ENCODE measurements around the gene TET1. TPM values are rescaled to one million over a fixed set of nuclear protein-coding genes. Genes with fewer than 3 reads are reported as not detected.

TET1 gene
- total RNA-seq, 1 experiment from 2014 or later, result 3.0 TPM

DNA sequence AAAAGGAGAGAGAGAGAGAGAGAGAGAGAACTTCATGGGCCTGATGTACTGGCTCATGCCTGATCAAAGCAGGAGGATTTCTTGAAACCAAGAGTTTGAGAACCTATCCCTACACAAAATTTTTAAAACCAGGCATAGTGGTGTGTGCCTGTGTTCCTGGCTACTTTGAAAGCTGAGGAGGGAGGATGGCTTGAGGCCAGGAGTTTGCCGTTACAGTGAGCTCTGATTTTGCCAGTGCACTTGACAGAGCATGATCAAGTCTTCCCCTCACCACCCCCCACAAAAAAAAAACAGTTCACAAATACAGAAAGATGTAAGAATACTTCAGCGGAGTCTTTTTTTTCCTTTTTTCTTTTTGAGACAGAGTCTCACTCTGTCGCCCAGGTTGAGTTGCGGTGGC, 108.8 kb downstream of the TET1 start:
- no peak for ATAC-seq
- Histone ChIP-seq H3K9me3 (ENCODE audit: low read length) (no peaks in the 10 kb centered on the region), H3K9ac (ENCODE audit: low read length) (no peak overlapping the region)

DNA sequence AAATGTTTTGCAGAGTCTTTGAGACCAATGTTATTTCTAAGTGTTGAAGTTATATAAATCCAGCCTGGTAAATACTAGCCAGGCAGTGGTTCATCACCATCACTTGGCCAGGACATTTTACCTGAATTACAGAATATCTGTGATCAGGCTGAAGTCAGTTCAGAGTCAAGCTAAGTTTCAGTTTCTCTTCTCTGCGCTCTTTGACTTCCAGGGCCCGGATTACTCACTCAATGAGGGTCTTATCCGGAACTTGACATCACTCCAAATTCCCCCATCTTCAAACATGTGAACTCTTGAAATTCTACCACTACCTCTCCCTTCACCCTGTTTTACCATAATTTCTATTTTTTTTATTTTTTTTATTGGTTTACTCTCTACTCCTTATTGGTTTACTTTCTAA, 124.3 kb downstream of the TET1 start:
- no peaks in the 10 kb centered on the region for H3F3A ChIP-seq (ENCODE audit: low read length, unreplicated experiment)
- TF ChIP-seq, protein P1, sequence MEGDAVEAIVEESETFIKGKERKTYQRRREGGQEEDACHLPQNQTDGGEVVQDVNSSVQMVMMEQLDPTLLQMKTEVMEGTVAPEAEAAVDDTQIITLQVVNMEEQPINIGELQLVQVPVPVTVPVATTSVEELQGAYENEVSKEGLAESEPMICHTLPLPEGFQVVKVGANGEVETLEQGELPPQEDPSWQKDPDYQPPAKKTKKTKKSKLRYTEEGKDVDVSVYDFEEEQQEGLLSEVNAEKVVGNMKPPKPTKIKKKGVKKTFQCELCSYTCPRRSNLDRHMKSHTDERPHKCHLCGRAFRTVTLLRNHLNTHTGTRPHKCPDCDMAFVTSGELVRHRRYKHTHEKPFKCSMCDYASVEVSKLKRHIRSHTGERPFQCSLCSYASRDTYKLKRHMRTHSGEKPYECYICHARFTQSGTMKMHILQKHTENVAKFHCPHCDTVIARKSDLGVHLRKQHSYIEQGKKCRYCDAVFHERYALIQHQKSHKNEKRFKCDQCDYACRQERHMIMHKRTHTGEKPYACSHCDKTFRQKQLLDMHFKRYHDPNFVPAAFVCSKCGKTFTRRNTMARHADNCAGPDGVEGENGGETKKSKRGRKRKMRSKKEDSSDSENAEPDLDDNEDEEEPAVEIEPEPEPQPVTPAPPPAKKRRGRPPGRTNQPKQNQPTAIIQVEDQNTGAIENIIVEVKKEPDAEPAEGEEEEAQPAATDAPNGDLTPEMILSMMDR (conservative IDR thresholded peaks at IDR 0.05; ENCODE audit: low read depth, low read length), result no peak
- no peak for TF ChIP-seq EZH2phosphoT487 (IDR thresholded peaks at IDR 0.05; ENCODE audit: borderline replicate concordance, low read length)
- no peaks in the 10 kb centered on the region for H3K79me2 ChIP-seq (ENCODE audit: low read length)
- H4K20me1 ChIP-seq (ENCODE audit: low read length), result no peaks in the 10 kb centered on the region
- ATAC-seq (no peak), DNase-seq (no peak)
- intact Hi-C loops (cut with micrococcal nuclease), result no loop called here
- no peaks in the 10 kb centered on the region for H3K9me3 ChIP-seq (ENCODE audit: low read length)
- no peaks in the 10 kb centered on the region for H3K4me1 ChIP-seq (ENCODE audit: insufficient read depth, low read length)
- CTCF ChIA-PET, result no interaction called here
- H3K27ac ChIP-seq (ENCODE audit: low read length), result no peak overlapping the region
- peaks cover 3% of the 10 kb centered on the region; the same call in 1 of the 2 replicates for H3K36me3 ChIP-seq (ENCODE audit: low read depth, low read length)
- H3K4me2 ChIP-seq (ENCODE audit: low read length), result no peak overlapping the region
- no peak overlapping the region for H3K4me3 ChIP-seq (ENCODE audit: low read length)
- H3K9ac ChIP-seq (ENCODE audit: low read length), result no peak overlapping the region
- no TSS peak for BruUV-seq (replicated peaks)
- no peaks in the 10 kb centered on the region for H3K9me2 ChIP-seq (replicated peaks; ENCODE audit: low read length)
- POLR2A ChIA-PET (ENCODE audit: unreplicated experiment), result interaction anchor here (0.7 kb wide), 1 partner anchor 9 kb away, joined by 8 read pairs; no protein-coding TSS in a partner anchor
- no peaks in the 10 kb centered on the region for H3K27me3 ChIP-seq (ENCODE audit: low read length)
- H2AFZ ChIP-seq (ENCODE audit: low read length), result no peak overlapping the region

More for the DNA sequence above, 108.8 kb downstream of the TET1 start:
- H3K27me3 ChIP-seq (ENCODE audit: low read length), result no peaks in the 10 kb centered on the region
- H3K9me2 ChIP-seq (replicated peaks; ENCODE audit: low read length), result no peaks in the 10 kb centered on the region
- no TSS peak for BruUV-seq (replicated peaks)
- no peak overlapping the region for H2AFZ ChIP-seq (ENCODE audit: low read length)
- intact Hi-C loops (cut with micrococcal nuclease), result loop anchor here (5.0 kb wide), 1 partner anchor 53 kb away; the partner anchor contains the start of gene CCAR1
- TF ChIP-seq EZH2phosphoT487 (IDR thresholded peaks at IDR 0.05; ENCODE audit: borderline replicate concordance, low read length) (no peak), EZH2 (IDR thresholded peaks at IDR 0.05; ENCODE audit: low read length, unreplicated experiment) (no peak)
- TF ChIP-seq, protein P1 (conservative IDR thresholded peaks at IDR 0.05; ENCODE audit: low read depth, low read length), result no peak
- H3K4me2 ChIP-seq (ENCODE audit: low read length), result no peak overlapping the region
- H3K4me1 ChIP-seq (ENCODE audit: insufficient read depth, low read length), result peaks cover 21% of the 10 kb centered on the region
- no peak for DNase-seq
- H3K79me2 ChIP-seq (ENCODE audit: low read length), result no peaks in the 10 kb centered on the region
- no peaks in the 10 kb centered on the region for H4K20me1 ChIP-seq (ENCODE audit: low read length)
- H3K36me3 ChIP-seq (ENCODE audit: low read depth, low read length), result no peaks in the 10 kb centered on the region
- peaks cover 19% of the 10 kb centered on the region for H3F3A ChIP-seq (ENCODE audit: low read length, unreplicated experiment)
- H3K4me3 ChIP-seq (ENCODE audit: low read length), result no peak overlapping the region
- ChIA-PET CTCF (no interaction called here), POLR2A (ENCODE audit: unreplicated experiment) (no interaction called here)
- no peak overlapping the region for H3K27ac ChIP-seq (ENCODE audit: low read length)

GRCh38 chr10:68696018-68696417, 135.9 kb downstream of the TET1 start:
- Histone ChIP-seq H3K4me1 (ENCODE audit: insufficient read depth, low read length) (no peaks in the 10 kb centered on the region), H3K27me3 (ENCODE audit: low read length) (no peaks in the 10 kb centered on the region), H3K4me2 (ENCODE audit: low read length) (no peak overlapping the region), H3K36me3 (ENCODE audit: low read depth, low read length) (no peaks in the 10 kb centered on the region), H3K9me2 (replicated peaks; ENCODE audit: low read length) (no peaks in the 10 kb centered on the region), H4K20me1 (ENCODE audit: low read length) (no peaks in the 10 kb centered on the region), H3K27ac (ENCODE audit: low read length) (no peak overlapping the region), H2AFZ (ENCODE audit: low read length) (no peak overlapping the region), H3F3A (ENCODE audit: low read length, unreplicated experiment) (no peaks in the 10 kb centered on the region), H3K4me3 (ENCODE audit: low read length) (no peak overlapping the region), H3K79me2 (ENCODE audit: low read length) (no peaks in the 10 kb centered on the region), H3K9me3 (ENCODE audit: low read length) (no peaks in the 10 kb centered on the region), H3K9ac (ENCODE audit: low read length) (no peak overlapping the region)
- POLR2A ChIA-PET (ENCODE audit: unreplicated experiment), result no interaction called here
- TF ChIP-seq, protein P1 (conservative IDR thresholded peaks at IDR 0.05; ENCODE audit: low read depth, low read length), result no peak
- no peak for TF ChIP-seq EZH2phosphoT487 (IDR thresholded peaks at IDR 0.05; ENCODE audit: borderline replicate concordance, low read length)
- ATAC-seq (no peak), DNase-seq (no peak)
- no TSS peak for BruUV-seq (replicated peaks)
- intact Hi-C loops (cut with micrococcal nuclease), result no loop called here
- CTCF ChIA-PET, result no interaction called here
